Measurements from ENCODE around the gene UVRAG.

DNA sequence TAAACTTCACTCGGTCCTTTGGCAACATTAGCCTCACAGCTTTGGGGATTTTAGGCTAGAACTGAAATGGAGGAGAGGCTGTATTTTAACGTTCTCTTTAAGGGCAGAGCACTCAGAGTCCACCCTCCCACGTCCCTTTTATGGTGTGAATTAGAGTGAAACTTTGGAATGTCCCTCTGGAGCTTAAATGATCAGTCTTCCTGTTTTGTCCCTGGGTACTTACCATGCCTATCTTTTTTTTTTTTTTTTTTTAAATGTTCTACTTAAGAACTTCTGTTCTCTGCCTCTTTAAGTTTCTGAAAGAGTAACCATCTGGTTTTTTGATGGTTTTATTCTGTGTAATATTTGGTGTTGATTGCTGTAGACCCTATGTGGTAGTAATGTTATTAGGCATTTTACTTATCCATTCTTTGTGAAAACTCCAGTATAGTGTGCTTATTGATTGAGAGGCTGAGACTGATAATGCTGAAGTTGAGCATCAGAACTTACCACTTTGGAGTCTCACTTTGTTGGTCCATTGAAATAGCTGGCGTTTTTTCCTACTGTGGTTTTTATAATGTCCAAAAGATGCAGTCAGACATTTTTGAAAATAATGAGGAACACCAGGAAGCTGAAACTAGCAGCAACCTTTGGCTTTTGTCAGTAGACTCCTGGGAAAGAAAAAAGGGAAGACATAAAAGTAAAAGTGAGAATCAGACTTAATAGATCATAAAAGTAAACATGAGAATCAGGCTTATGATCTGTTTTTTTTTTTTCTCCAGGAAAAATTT, 11.6 kb downstream of the UVRAG start:
- TF ChIP-seq, protein P1, sequence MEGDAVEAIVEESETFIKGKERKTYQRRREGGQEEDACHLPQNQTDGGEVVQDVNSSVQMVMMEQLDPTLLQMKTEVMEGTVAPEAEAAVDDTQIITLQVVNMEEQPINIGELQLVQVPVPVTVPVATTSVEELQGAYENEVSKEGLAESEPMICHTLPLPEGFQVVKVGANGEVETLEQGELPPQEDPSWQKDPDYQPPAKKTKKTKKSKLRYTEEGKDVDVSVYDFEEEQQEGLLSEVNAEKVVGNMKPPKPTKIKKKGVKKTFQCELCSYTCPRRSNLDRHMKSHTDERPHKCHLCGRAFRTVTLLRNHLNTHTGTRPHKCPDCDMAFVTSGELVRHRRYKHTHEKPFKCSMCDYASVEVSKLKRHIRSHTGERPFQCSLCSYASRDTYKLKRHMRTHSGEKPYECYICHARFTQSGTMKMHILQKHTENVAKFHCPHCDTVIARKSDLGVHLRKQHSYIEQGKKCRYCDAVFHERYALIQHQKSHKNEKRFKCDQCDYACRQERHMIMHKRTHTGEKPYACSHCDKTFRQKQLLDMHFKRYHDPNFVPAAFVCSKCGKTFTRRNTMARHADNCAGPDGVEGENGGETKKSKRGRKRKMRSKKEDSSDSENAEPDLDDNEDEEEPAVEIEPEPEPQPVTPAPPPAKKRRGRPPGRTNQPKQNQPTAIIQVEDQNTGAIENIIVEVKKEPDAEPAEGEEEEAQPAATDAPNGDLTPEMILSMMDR (IDR thresholded peaks at IDR 0.05; ENCODE audit: low read depth, low read length), result no peak
- no peak for TF ChIP-seq EZH2phosphoT487 (IDR thresholded peaks at IDR 0.05; ENCODE audit: low read depth)

Measured in OCI-LY3 (cell line).